Measurements from ENCODE around the gene CD81. TPM values are rescaled to one million over a fixed set of nuclear protein-coding genes. Genes with fewer than 3 reads are reported as not detected.

The CD81 gene
- total RNA-seq, 4 donors from 2014 or later: 156 to 406 (median 255) TPM

DNA sequence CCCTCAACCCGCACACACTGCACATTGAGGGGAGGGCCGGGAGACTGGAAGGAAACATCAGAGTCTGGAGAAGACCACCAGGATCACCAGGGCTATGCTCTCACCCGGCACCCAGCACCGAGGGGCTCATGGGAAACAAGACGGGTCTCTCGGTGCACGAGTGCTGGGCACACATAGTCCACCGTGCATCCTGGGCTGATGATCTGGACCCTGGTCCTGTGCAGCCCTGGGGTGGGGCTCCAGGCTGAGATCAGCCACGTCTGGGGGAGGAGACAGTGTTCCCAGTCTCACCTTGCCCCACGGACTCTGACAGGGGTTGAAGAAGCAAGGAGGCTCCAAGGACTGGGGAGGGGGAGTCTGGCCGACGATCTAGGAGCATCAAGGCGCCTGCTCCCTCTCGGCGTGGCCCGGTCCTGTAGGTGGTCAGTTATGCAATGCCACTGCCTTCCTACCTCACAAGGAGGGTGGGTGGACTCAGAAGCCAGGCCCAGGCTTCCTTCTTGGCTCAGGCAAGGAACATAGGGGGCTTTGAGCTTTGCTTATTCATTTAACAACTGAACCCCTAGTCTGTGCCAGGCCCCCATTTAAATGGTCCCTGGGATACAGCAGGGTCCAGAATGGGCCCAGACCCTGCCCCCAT lies 11.4 kb upstream of the CD81 start:
- Histone ChIP-seq H3K4me3 (no peak overlapping the region), H3K27me3 (no peaks in the 10 kb centered on the region), H3K9me3 (no peaks in the 10 kb centered on the region), H3K27ac (no peak overlapping the region), H3K4me1 (peaks cover 0 to 4% (median 0%) of the 10 kb centered on the region in 4 donors), H3K36me3 (no peaks in the 10 kb centered on the region)
- no peak for DNase-seq
- WGBS, 2 donors (ENCODE audit: low coverage in 1 of 2): 77% methylated on average over 15 of the region's 16 CpGs; no CpG with 5 or more reads in 1 of the 2 donors
- TF ChIP-seq POLR2A (IDR thresholded peaks at IDR 0.05): no peak
- TF ChIP-seq EP300 (IDR thresholded peaks at IDR 0.05; ENCODE audit: low read depth): no peak
- no peak for TF ChIP-seq POLR2AphosphoS5 (IDR thresholded peaks at IDR 0.05)
- TF ChIP-seq, protein P1, sequence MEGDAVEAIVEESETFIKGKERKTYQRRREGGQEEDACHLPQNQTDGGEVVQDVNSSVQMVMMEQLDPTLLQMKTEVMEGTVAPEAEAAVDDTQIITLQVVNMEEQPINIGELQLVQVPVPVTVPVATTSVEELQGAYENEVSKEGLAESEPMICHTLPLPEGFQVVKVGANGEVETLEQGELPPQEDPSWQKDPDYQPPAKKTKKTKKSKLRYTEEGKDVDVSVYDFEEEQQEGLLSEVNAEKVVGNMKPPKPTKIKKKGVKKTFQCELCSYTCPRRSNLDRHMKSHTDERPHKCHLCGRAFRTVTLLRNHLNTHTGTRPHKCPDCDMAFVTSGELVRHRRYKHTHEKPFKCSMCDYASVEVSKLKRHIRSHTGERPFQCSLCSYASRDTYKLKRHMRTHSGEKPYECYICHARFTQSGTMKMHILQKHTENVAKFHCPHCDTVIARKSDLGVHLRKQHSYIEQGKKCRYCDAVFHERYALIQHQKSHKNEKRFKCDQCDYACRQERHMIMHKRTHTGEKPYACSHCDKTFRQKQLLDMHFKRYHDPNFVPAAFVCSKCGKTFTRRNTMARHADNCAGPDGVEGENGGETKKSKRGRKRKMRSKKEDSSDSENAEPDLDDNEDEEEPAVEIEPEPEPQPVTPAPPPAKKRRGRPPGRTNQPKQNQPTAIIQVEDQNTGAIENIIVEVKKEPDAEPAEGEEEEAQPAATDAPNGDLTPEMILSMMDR (IDR thresholded peaks at IDR 0.05): no peak
- intact Hi-C loops (cut with DNase I; ENCODE audit: low total_unique reads): no loop called here
- in situ Hi-C loops (cut with MboI; ENCODE audit: low pct_ligation_motif_present in 1 of 4, low pct_unique_long_range_greater_than_20kb in 1 of 4, low sequenced_read_pairs in 3 of 4): no loop called here

- H3K9me3 ChIP-seq: no peaks in the 10 kb centered on the region
- H3K4me3 ChIP-seq: no peak overlapping the region
- no peaks in the 10 kb centered on the region for H3K27me3 ChIP-seq
- in situ Hi-C loops (cut with MboI; ENCODE audit: low pct_ligation_motif_present in 1 of 4, low pct_unique_long_range_greater_than_20kb in 1 of 4, low sequenced_read_pairs in 3 of 4) (no loop called here), intact Hi-C loops (cut with DNase I; ENCODE audit: low total_unique reads) (no loop called here)
- peaks cover 0 to 4% (median 0%) of the 10 kb centered on the region in 4 donors for H3K4me1 ChIP-seq
- no peaks in the 10 kb centered on the region for H3K36me3 ChIP-seq
- TF ChIP-seq POLR2AphosphoS5 (IDR thresholded peaks at IDR 0.05) (no peak), POLR2A (IDR thresholded peaks at IDR 0.05) (no peak), EP300 (IDR thresholded peaks at IDR 0.05; ENCODE audit: low read depth) (no peak)
- TF ChIP-seq, protein P1 (IDR thresholded peaks at IDR 0.05): no peak
- no peak overlapping the region for H3K27ac ChIP-seq
- DNase-seq: no peak
- 50% methylated on average over 11 of the region's 11 CpGs; no CpG with 5 or more reads in 1 of the 2 donors for WGBS, 2 donors (ENCODE audit: low coverage in 1 of 2)
These were observed 10.8 kb upstream of the CD81 start for GRCh38 chr11:2366276-2366675.

DNA sequence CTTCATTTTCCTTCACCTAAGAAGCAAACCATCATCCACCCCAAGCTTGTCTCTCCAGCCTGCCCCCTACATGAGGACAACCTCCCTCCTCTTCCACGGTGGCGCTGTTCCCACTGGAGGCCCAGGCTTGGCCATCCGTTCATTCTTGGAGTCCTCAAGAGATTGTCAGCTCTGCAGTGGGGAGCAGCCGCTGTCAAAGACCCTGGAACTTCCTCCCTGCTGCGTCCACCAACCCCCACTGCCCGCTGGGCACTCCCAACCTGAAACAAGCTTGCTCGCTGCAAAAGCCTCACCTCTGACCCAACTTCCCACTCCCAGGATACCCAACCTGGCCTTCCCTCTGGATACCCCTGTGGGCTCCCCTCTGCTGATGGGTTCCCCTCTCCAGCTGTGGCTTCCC lies 10.4 kb upstream of the CD81 start:
- intact Hi-C loops (cut with DNase I; ENCODE audit: low total_unique reads) (no loop called here), in situ Hi-C loops (cut with MboI; ENCODE audit: low pct_ligation_motif_present in 1 of 4, low pct_unique_long_range_greater_than_20kb in 1 of 4, low sequenced_read_pairs in 3 of 4) (no loop called here)
- Histone ChIP-seq H3K27ac (no peak overlapping the region), H3K36me3 (no peaks in the 10 kb centered on the region), H3K4me3 (no peak overlapping the region), H3K27me3 (no peaks in the 10 kb centered on the region), H3K4me1 (peaks cover 0 to 4% (median 0%) of the 10 kb centered on the region in 4 donors), H3K9me3 (no peaks in the 10 kb centered on the region)
- no peak for DNase-seq
- WGBS, 2 donors (ENCODE audit: low coverage in 1 of 2): 86 to 93% methylated on average over 3 to 7 of the region's 7 CpGs
- no peak for TF ChIP-seq EP300 (IDR thresholded peaks at IDR 0.05; ENCODE audit: low read depth)
- TF ChIP-seq, protein P1 (IDR thresholded peaks at IDR 0.05): no peak
- no peak for TF ChIP-seq POLR2AphosphoS5 (IDR thresholded peaks at IDR 0.05)
- TF ChIP-seq POLR2A (IDR thresholded peaks at IDR 0.05): no peak

GRCh38 chr11:2367266-2368160 lies 9.6 kb upstream of the CD81 start:
- Histone ChIP-seq H3K9me3 (no peaks in the 10 kb centered on the region), H3K27me3 (no peaks in the 10 kb centered on the region), H3K36me3 (no peaks in the 10 kb centered on the region), H3K4me1 (peaks cover 0 to 4% (median 0%) of the 10 kb centered on the region in 4 donors), H3K4me3 (no peak overlapping the region), H3K27ac (no peak overlapping the region)
- in situ Hi-C loops (cut with MboI; ENCODE audit: low pct_ligation_motif_present in 1 of 4, low pct_unique_long_range_greater_than_20kb in 1 of 4, low sequenced_read_pairs in 3 of 4) (no loop called here), intact Hi-C loops (cut with DNase I; ENCODE audit: low total_unique reads) (no loop called here)
- no peak for DNase-seq
- WGBS, 2 donors (ENCODE audit: low coverage in 1 of 2): 89% methylated on average over 17 of the region's 17 CpGs; no CpG with 5 or more reads in 1 of the 2 donors
- TF ChIP-seq, protein P1 (IDR thresholded peaks at IDR 0.05): no peak
- TF ChIP-seq POLR2AphosphoS5 (IDR thresholded peaks at IDR 0.05) (no peak), EP300 (IDR thresholded peaks at IDR 0.05; ENCODE audit: low read depth) (no peak), POLR2A (IDR thresholded peaks at IDR 0.05) (no peak)

Data from transverse colon (tissue), 4 donors.